OCI-LY3 (cell line): ENCODE measurements around the gene M1AP.

Experiments
- CTCF ChIP-seq: fragments of 200-600, 300-600 bp; sonication (generic); IDR thresholded peaks from 2 replicates; pipeline ENCODE4 v1.5.1; 2014; ENCODE audit warnings: antibody characterized with exemption, low read length, low read depth
- EZH2phosphoT487 ChIP-seq: fragments of 200-600 bp; shearing (Covaris generic); IDR thresholded peaks from 2 replicates; pipeline ENCODE4 v1.6.1; 2018; ENCODE audit warnings: antibody characterized with exemption, mixed run types, low read depth

GRCh38 chr2:74620671-74621070 is 27.5 kb downstream of the M1AP start:
- TF ChIP-seq CTCF (no peak), EZH2phosphoT487 (no peak)
